Measurements from ENCODE around the gene RAB36. TPM values are rescaled to one million over a fixed set of nuclear protein-coding genes. Genes with fewer than 3 reads are reported as not detected.

RAB36 gene
- polyA plus RNA-seq, 3 donors, result 0.37 to 0.78 (median 0.49) TPM

GRCh38 chr22:23105304-23105703 lies 40.0 kb upstream of the RAB36 start:
- H4K20me1 ChIP-seq (ENCODE audit: insufficient read depth, low read length), result no peaks in the 10 kb centered on the region
- no peak for DNase-seq
- H3K79me2 ChIP-seq (ENCODE audit: insufficient read depth, low read length), result no peaks in the 10 kb centered on the region
- H3K27me3 ChIP-seq (ENCODE audit: control insufficient read depth in 2 of 2, insufficient read depth in 2 of 2, low read length in 2 of 2), result no peaks in the 10 kb centered on the region
- H3K36me3 ChIP-seq (replicated peaks in 1 of 2; ENCODE audit: control insufficient read depth in 1 of 2, insufficient read depth in 2 of 2, low read length in 2 of 2), result no peaks in the 10 kb centered on the region
- H3K9me3 ChIP-seq (replicated peaks in 1 of 2; ENCODE audit: control insufficient read depth in 1 of 2, insufficient read depth in 1 of 2, low read length in 2 of 2), result no peaks in the 10 kb centered on the region
- no peak overlapping the region for H3K27ac ChIP-seq (ENCODE audit: low read depth in 1 of 2, low read length in 2 of 2)
- H3K4me3 ChIP-seq (replicated peaks in 1 of 3; ENCODE audit: low read depth in 2 of 3, low read length in 3 of 3), result no peak overlapping the region
- no peak overlapping the region for H3K9ac ChIP-seq (ENCODE audit: insufficient read depth, low read length, poor library complexity, severe bottlenecking)
- WGBS (ENCODE audit: insufficient coverage), result 92% methylated on average over 2 of the region's 5 CpGs
- Mint-ChIP-seq H3K27me3 (ENCODE audit: low read depth in 3 of 3) (peaks cover 0 to 2% (median 0%) of the 10 kb centered on the region in 3 donors), H3K9me3 (no peaks in the 10 kb centered on the region), H3K27ac (no peak overlapping the region), H3K36me3 (no peaks in the 10 kb centered on the region), H3K4me1 (no peaks in the 10 kb centered on the region), H3K4me3 (no peak overlapping the region)
- no peak overlapping the region for H3K4me2 ChIP-seq (replicated peaks; ENCODE audit: extremely low read depth, low read length, poor library complexity, severe bottlenecking)
- no peaks in the 10 kb centered on the region for H3K4me1 ChIP-seq (ENCODE audit: control insufficient read depth in 1 of 2, insufficient read depth in 2 of 2, low read length in 2 of 2)
- intact Hi-C loops (cut with micrococcal nuclease), result no loop called here
- H2AFZ ChIP-seq (ENCODE audit: insufficient read depth, low read depth, low read length, poor library complexity, severe bottlenecking), result no peak overlapping the region
- TF ChIP-seq, protein P1, sequence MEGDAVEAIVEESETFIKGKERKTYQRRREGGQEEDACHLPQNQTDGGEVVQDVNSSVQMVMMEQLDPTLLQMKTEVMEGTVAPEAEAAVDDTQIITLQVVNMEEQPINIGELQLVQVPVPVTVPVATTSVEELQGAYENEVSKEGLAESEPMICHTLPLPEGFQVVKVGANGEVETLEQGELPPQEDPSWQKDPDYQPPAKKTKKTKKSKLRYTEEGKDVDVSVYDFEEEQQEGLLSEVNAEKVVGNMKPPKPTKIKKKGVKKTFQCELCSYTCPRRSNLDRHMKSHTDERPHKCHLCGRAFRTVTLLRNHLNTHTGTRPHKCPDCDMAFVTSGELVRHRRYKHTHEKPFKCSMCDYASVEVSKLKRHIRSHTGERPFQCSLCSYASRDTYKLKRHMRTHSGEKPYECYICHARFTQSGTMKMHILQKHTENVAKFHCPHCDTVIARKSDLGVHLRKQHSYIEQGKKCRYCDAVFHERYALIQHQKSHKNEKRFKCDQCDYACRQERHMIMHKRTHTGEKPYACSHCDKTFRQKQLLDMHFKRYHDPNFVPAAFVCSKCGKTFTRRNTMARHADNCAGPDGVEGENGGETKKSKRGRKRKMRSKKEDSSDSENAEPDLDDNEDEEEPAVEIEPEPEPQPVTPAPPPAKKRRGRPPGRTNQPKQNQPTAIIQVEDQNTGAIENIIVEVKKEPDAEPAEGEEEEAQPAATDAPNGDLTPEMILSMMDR (IDR thresholded peaks at IDR 0.05), result no peak

GRCh38 chr22:23105919-23106318 lies 39.4 kb upstream of the RAB36 start:
- Histone ChIP-seq H3K9ac (ENCODE audit: insufficient read depth, low read length, poor library complexity, severe bottlenecking) (no peak overlapping the region), H3K27ac (ENCODE audit: low read depth in 1 of 2, low read length in 2 of 2) (no peak overlapping the region), H3K27me3 (ENCODE audit: control insufficient read depth in 2 of 2, insufficient read depth in 2 of 2, low read length in 2 of 2) (no peaks in the 10 kb centered on the region), H3K4me1 (ENCODE audit: control insufficient read depth in 1 of 2, insufficient read depth in 2 of 2, low read length in 2 of 2) (no peaks in the 10 kb centered on the region), H3K79me2 (ENCODE audit: insufficient read depth, low read length) (no peaks in the 10 kb centered on the region), H3K36me3 (replicated peaks in 1 of 2; ENCODE audit: control insufficient read depth in 1 of 2, insufficient read depth in 2 of 2, low read length in 2 of 2) (no peaks in the 10 kb centered on the region), H2AFZ (ENCODE audit: insufficient read depth, low read depth, low read length, poor library complexity, severe bottlenecking) (no peak overlapping the region), H4K20me1 (ENCODE audit: insufficient read depth, low read length) (no peaks in the 10 kb centered on the region), H3K4me2 (replicated peaks; ENCODE audit: extremely low read depth, low read length, poor library complexity, severe bottlenecking) (no peak overlapping the region), H3K4me3 (replicated peaks in 1 of 3; ENCODE audit: low read depth in 2 of 3, low read length in 3 of 3) (no peak overlapping the region), H3K9me3 (replicated peaks in 1 of 2; ENCODE audit: control insufficient read depth in 1 of 2, insufficient read depth in 1 of 2, low read length in 2 of 2) (no peaks in the 10 kb centered on the region)
- Mint-ChIP-seq H3K27me3 (ENCODE audit: low read depth in 3 of 3) (peaks cover 0 to 2% (median 0%) of the 10 kb centered on the region in 3 donors), H3K4me3 (no peak overlapping the region), H3K4me1 (no peaks in the 10 kb centered on the region), H3K27ac (no peak overlapping the region), H3K36me3 (no peaks in the 10 kb centered on the region), H3K9me3 (no peaks in the 10 kb centered on the region)
- 97% methylated on average over 3 of the region's 5 CpGs for WGBS (ENCODE audit: insufficient coverage)
- DNase-seq, result no peak
- TF ChIP-seq, protein P1 (IDR thresholded peaks at IDR 0.05), result no peak
- intact Hi-C loops (cut with micrococcal nuclease), result no loop called here
